GM12878 (cell line): ENCODE results near the gene TBC1D2B. TPM values are rescaled to one million over a fixed set of nuclear protein-coding genes. Genes with fewer than 3 reads are reported as not detected.

Experiments used
- ETV6 ChIP-seq, 2 experiments: fragments of 450-650 bp in 1 of 2; IDR thresholded peaks in 1 of 2; conservative IDR thresholded peaks in 1 of 2; 2 replicates each; pipeline ENCODE4 v1.6.1; 2014; ENCODE audit warnings: antibody characterized with exemption in 1 of 2, borderline replicate concordance in 1 of 2, low read depth in 1 of 2, mild to moderate bottlenecking in 1 of 2, moderate library complexity in 1 of 2
- HDGF ChIP-seq: fragments of 450-650 bp; IDR thresholded peaks from 2 replicates; pipeline ENCODE4 v1.6.1; 2016; ENCODE audit warnings: antibody characterized with exemption
- IKZF1 ChIP-seq: fragments of 450-650 bp; conservative IDR thresholded peaks from 2 replicates; pipeline ENCODE4 v1.6.1; 2017; ENCODE audit warnings: antibody characterized with exemption, mild to moderate bottlenecking
- polyA plus RNA-seq, 11 experiments: library from polyadenylated mRNA; depleted of rRNA in 4 of 11; unstranded in 6 of 11; stranded (reverse) in 5 of 11; fragments of >200 nt; fragmentation: Nextera tagmentation in 4 of 11; fragmentation: Illumina TruSeq in 1 of 11; extraction: Ambion mirVana in 4 of 11; extraction: Trizol in 1 of 11; gene quantifications; 1 replicate in 1 of 11; 2 replicates in 10 of 11; pipeline versions ENCODE4 v1.2.1 to v1.2.3, GENCODE V29; 2011 to 2016; ENCODE audit warnings: inconsistent platforms in 2 of 11, missing spikeins in 2 of 11, low read depth in 1 of 11
- total RNA-seq, 4 experiments: library from RNA; depleted of rRNA in 3 of 4; stranded (reverse); fragments of >200 nt in 3 of 4; fragmentation: Illumina TruSeq in 1 of 4; extraction: Trizol in 1 of 4; gene quantifications; 2 replicates each; pipeline versions ENCODE4 v1.2.1 to v1.2.3, GENCODE V29; 2013 to 2021
- TF ChIP-seq, protein P1 (sequence below): fragments of 150-350 bp; IDR thresholded peaks from 2 replicates; pipeline ENCODE4 v1.6.1; 2016; ENCODE audit warnings: low read depth, low read length
- TF ChIP-seq, protein P2 (sequence below): fragments of 450-650 bp; IDR thresholded peaks from 2 replicates; pipeline ENCODE4 v1.6.1; 2016; ENCODE audit warnings: mild to moderate bottlenecking

TBC1D2B gene
- total and polyA plus RNA-seq, 10 of the 15 experiments (the other 5 are each of a cell fraction or from before 2014, with no cell fraction given) = 1.3 to 53.4 (median 19.4) TPM

DNA sequence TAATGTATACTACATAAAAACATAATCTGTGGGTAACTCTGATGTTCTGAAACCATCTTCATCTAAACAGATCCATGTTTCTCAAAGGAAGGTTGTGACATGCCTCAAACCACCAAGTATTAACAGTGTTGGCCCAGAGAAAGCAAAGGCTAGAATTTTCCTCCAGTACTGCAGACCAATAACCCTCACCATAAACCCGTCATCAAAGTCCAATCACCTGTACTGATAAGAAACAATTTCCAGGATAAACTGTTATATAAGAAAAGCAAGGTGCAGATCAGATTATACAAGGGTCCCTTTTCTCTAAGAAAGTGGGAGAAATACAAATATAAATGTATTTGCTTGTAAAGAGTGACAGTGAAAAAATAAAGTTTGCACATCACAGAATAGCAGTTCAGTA is 32.3 kb downstream of the TBC1D2B start (continued):
- TF ChIP-seq, protein P1, sequence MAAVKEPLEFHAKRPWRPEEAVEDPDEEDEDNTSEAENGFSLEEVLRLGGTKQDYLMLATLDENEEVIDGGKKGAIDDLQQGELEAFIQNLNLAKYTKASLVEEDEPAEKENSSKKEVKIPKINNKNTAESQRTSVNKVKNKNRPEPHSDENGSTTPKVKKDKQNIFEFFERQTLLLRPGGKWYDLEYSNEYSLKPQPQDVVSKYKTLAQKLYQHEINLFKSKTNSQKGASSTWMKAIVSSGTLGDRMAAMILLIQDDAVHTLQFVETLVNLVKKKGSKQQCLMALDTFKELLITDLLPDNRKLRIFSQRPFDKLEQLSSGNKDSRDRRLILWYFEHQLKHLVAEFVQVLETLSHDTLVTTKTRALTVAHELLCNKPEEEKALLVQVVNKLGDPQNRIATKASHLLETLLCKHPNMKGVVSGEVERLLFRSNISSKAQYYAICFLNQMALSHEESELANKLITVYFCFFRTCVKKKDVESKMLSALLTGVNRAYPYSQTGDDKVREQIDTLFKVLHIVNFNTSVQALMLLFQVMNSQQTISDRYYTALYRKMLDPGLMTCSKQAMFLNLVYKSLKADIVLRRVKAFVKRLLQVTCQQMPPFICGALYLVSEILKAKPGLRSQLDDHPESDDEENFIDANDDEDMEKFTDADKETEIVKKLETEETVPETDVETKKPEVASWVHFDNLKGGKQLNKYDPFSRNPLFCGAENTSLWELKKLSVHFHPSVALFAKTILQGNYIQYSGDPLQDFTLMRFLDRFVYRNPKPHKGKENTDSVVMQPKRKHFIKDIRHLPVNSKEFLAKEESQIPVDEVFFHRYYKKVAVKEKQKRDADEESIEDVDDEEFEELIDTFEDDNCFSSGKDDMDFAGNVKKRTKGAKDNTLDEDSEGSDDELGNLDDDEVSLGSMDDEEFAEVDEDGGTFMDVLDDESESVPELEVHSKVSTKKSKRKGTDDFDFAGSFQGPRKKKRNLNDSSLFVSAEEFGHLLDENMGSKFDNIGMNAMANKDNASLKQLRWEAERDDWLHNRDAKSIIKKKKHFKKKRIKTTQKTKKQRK = no peak
- TF ChIP-seq HDGF (no peak), IKZF1 (no peak), ETV6 (conservative IDR thresholded peaks at IDR 0.05 in 1 of 2, IDR thresholded peaks at IDR 0.05 in 1 of 2; ENCODE audit: borderline replicate concordance in 1 of 2, low read depth in 1 of 2) (no peak)
- TF ChIP-seq, protein P2, sequence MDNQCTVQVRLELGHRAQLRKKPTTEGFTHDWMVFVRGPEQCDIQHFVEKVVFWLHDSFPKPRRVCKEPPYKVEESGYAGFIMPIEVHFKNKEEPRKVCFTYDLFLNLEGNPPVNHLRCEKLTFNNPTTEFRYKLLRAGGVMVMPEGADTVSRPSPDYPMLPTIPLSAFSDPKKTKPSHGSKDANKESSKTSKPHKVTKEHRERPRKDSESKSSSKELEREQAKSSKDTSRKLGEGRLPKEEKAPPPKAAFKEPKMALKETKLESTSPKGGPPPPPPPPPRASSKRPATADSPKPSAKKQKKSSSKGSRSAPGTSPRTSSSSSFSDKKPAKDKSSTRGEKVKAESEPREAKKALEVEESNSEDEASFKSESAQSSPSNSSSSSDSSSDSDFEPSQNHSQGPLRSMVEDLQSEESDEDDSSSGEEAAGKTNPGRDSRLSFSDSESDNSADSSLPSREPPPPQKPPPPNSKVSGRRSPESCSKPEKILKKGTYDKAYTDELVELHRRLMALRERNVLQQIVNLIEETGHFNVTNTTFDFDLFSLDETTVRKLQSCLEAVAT = no peak
